ENCODE results near the gene CNTNAP2.

Gene CNTNAP2

DNA sequence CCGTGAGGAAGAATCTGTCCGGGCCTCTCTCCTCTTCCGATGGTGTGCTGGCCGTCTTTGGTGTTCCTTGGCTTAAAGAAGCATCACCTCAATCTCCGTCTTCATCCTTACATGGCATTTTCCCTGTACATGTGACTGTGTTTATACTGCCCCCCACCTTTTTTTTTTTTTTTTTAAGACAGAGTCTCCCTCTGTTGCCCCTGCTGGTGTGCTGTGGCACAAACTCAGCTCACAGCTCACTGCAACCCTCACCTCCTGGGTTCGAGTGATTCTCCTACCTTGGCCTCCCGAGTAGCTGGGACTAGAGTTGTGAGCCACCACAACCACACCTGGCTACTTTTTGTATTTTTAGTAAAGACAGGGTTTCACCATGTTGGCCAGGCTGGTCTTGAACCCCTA is 2352.1 kb downstream of the CNTNAP2 start:
- DNase-seq (ENCODE audit: low read depth, low spot score) = no peak

All from iPS DF 19.7 (cell line).